HL-60/S4 (cell line): ENCODE data around the gene KRTAP5-5.
"Not testable (repeated sequence)": the region's sequence is repeated elsewhere in the genome, so short reads cannot be mapped to it uniquely, and the experiment has no call there.

Experiments used
- in situ Hi-C: fragments of 300-500 bp; cut with MboI; formaldehyde crosslinking; loops from 2 replicates; pipeline ENCODE4 v1.14.3; 2022; ENCODE audit warnings: low sequenced_read_pairs

Gene KRTAP5-5

GRCh38 chr11:1655168-1656060 lies 25.8 kb downstream of the KRTAP5-5 start:
- in situ Hi-C loops = no loop called here

DNA sequence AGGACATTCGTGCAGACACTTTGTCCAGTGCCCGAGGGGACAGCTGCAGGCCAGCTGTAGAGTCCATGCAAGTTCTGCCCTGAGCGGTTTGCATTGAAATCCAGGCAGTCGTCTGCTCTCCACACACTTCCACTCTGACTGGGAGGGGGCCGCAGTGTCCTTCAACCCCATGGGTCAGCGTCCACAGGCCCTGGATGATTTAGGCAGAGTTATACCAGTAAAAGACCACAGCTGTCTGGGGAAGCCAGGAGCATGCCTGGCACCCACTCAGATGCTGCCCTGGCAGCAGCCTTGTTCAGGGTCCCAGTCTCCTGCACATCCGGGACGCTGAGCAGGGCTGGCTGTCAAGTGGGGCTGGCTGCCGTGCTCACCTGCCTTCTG lies 26.5 kb downstream of the KRTAP5-5 start:
- in situ Hi-C loops = no loop called here

DNA sequence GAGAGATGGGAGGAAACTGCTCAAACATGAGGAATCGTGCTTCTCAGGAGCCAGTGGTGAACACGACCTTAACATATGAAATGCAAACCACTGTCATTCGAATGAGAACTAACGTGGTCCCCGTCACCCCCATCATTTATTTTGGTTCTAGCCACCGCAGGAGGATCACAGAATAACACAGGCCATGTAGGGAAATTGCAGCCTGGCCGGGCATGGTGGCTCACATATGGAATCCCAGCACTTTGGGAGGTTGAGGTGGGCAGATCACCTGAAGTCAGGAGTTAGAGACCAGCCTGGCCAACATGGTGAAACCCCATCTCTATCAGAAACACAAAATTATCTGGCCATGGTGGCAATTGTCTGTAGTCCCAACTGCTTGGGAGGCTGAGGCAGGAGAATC lies 27.1 kb downstream of the KRTAP5-5 start:
- in situ Hi-C loops = no loop called here

DNA sequence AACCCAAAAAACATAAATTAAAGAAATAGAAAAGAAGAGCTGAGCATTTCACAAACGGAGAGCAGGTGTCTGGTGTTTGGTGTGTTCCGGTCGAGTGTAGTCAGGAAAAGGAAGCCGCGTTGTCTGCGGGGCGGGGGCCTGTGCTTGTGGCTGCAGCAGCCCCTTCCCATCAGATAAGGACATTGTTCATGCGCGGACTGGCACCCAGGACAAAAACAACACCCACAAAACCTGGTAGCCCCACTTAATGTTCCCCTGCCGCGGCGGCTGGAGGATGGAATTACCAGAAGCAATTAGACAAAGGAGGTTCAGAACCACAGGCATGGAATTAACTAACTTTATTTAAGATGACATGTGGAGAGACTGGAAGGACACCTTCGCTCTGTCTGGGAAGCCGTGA lies 29.9 kb downstream of the KRTAP5-5 start:
- in situ Hi-C loops = no loop called here

DNA sequence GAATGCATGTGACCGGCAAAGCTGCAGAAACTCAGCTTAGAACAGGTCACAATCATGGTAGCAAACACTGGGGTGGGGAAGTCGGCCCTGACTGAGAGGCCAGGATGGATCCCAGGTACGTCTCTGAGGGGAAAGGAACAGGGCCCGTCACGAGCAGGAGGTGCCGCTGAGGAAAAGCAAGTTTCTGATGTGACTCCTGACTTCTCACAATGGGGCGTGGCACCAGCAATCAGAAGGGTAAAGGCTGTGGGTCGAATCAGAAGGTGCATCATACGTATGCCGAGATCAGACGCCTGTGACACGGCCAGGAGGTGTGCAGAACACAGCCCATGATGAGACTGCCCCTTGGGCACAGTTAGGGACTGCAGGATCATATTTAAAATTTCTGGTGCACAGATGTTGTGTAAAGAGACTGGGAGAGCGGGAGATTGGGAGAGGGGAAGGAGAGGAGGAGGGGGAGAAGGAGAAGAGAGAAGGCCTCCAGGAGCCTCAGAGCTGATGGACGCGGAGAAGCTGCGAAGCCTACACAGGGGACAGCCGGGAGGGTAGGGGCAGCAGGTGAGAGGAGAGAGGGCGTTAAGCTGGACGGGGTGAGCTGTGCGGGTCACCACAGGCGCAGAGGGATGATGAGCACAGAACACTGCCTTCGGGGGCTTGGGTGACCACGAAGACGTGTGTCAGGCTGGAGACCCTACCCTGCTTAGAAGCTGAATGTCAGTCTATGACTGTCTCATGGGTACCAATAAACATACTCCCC lies 30.7 kb downstream of the KRTAP5-5 start:
- in situ Hi-C loops = no loop called here

GRCh38 chr11:1661454-1662269 lies 32.1 kb downstream of the KRTAP5-5 start:
- in situ Hi-C loops = not testable (repeated sequence)

GRCh38 chr11:1662699-1663283 lies 33.2 kb downstream of the KRTAP5-5 start:
- in situ Hi-C loops = not testable (repeated sequence)

DNA sequence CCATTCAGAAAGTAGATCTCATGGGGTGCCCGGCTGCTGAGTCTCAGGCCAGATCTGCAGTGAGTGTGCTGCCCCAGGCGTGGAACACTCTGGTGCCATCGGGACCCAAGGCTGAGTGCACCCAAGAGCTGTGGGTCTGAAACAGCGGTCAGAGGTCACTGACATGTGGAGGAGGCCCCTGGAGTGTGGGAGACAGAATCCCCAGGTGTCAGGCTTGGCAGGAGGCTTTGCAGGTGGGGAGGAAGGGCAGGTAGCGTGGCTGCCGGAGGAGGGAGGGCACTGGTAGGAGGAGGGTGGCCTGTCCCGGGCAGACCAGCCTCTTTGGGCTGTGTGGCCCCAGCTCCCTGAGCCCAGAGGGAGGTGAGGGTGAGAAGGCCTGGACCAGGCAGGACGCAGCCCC lies 35.7 kb downstream of the KRTAP5-5 start:
- in situ Hi-C loops = no loop called here

GRCh38 chr11:1667121-1667850 lies 37.7 kb downstream of the KRTAP5-5 start:
- in situ Hi-C loops = no loop called here

GRCh38 chr11:1667906-1668305 lies 38.3 kb downstream of the KRTAP5-5 start:
- in situ Hi-C loops = no loop called here

GRCh38 chr11:1668911-1669473 lies 39.4 kb downstream of the KRTAP5-5 start:
- in situ Hi-C loops = no loop called here

DNA sequence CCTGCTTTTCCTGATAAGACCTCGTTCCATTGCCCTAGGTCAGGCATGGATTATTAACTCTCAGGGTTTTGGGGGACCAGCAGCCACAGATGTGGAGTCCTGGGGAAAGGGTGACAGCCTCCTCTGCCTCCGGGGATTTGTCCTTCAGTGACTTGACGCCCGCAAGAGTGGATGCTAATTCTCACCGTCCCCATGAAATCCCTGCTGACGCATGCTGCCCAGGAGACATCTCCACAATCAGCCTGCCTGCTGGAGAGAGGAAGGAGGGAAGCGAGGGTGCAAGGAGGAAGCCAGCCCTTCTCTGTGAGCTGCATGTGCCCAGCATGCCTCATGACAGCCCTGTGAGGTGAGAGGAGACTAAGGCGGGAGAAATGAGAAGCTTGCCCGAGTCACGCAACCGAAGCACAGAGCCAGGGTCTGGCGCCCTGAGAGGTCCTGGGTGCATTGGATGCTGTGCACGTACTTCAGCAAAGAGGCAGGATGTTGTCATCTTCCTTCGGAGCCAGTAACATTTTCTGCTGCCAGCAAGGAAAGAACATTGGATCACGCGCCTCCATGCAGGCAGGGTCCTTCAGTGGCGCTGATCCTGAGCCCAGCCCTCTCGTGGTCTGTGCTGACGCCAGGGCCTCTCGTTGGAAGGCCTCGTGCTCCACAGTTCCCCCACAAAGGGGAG lies 40.1 kb downstream of the KRTAP5-5 start:
- in situ Hi-C loops = no loop called here

DNA sequence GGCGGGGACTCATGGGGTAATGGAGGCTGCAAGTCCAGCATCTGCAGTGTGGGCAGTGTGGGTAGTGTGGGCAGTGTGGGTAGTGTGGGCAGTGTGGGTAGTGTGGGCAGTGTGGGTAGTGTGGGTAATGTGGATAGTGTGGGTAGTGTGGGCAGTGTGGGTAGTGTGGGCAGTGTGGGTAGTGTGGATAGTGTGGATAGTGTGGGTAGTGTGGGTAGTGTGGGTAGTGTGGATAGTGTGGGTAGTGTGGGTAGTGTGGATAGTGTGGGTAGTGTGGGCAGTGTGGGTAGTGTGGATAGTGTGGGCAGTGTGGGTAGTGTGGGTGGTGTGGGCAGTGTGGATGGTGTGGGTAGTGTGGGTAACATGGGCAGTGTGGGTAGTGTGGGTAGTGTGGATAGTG lies 40.9 kb downstream of the KRTAP5-5 start:
- in situ Hi-C loops = not testable (repeated sequence)

DNA sequence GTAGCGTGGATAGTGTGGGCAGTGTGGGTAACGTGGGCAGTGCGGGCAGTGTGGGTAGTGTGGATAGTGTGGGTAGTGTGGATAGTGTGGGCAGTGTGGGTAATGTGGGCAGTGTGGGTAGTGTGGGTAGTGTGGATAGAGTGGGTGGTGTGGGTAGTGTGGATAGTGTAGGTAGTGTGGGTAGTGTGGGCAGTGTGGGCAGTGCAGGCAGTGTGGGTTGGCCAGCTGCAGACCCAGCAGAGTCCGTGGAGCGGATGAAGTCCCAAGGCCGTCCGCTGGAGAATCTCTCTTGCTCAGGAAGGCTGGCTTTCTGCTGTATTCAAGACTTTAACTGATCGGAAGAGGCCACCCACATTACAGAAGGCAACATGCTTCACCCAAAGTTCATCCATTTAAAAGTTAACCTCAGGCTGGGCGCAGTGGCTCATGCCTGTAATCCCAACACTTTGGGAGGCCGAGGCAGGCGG lies 41.4 kb downstream of the KRTAP5-5 start:
- in situ Hi-C loops = no loop called here

DNA sequence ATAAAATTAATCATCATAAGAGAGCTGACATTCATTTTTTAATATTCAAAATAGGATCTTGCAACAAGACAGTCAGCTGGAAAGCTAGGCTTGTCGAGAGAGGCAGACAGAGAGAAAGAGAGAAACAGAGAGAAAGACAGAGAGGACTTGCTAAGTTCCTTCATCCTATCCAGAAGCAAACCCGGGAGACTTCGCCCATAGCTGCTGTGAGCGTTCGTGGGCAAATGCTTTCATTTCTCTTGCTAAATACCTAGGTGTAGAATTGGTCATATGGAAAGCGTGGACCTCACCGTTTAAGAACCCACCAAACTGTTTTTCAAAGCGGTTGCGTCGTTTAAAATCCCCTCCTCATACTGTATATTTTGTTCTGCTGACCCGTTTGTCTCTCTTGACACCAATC lies 42.1 kb downstream of the KRTAP5-5 start:
- in situ Hi-C loops = no loop called here

DNA sequence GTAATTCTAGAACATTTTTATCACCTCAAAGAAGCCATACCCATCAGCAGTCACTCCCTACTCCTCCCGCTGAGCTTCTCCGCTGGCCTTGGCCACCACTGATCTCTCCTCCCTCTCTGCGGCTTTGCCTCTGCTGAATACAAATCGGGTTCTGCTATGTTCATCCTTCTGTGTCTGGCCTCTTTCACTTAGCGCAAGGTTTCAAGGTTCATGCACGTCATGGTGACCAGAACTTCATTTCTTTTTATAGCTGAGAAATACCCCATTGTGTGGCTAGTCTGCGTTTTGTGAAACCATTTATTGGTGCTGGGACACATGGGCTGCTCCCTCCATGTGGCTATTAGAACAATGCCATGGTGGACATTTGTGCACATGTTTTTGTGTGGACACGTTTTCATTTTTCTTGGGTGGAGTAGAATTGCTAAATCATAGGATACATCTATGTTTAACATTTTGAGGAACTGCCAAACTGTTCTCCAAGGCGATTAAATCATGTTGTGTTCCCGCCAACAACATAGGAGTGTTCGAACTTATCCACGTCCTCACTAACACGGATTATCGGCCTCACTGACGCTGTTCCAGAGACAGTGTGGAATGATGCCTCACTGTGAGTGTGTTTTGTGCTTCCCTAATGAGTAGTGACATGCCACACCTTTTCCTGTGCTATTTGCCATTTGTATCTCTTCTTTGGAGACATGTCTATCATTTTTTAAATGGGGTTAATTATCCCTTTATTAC lies 43.2 kb downstream of the KRTAP5-5 start:
- in situ Hi-C loops = no loop called here

GRCh38 chr11:1673446-1674172 lies 44.0 kb downstream of the KRTAP5-5 start:
- in situ Hi-C loops = no loop called here
